B cell (primary cell): Measurements from ENCODE around the gene CLVS2.

ENCODE experiments used
- EZH2 ChIP-seq: IDR thresholded peaks from 2 replicates; pipeline ENCODE4 v1.6.1; 2012; ENCODE audit warnings: borderline replicate concordance, low read depth, mild to moderate bottlenecking, moderate library complexity, low read length; ENCODE audit not compliant: insufficient read depth, poor library complexity, severe bottlenecking
- TF ChIP-seq, protein P1 (sequence below): fragments of 200-600 bp; IDR thresholded peaks from one replicate; pipeline ENCODE4 v1.8.0; 2022; ENCODE audit warnings: antibody characterized with exemption, mild to moderate bottlenecking

DNA sequence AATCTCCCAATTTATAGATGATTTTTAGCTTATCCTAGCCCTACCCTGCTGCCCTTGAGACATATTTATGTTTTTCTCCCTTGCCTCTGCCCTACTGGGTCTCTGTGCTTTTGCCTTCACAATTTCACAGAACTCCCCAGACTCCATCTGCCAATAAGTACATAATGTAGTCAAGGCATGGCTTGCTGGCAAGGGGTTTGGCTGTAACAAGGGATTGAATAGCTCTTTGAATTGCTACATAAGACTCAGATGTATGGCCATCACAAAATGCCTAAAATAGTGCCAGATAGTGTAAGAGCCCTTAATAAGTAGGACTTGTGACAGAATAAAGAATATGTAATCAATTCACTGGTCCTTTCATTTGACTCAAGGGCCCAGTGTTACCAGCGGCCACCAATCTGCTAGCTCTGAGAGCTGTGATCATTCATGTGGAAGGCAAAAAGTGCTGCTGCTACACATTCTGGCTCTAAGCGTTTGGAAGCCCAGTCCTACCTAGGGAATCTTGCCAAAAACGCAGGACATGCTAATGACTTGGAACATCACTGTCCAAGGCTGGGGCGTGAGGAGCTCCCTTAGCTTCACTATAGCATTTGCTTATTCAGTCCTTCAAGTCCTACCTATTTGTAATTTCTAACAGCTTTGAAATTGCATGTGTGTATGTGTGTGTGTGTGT, 20.5 kb downstream of the CLVS2 start:
- TF ChIP-seq, protein P1, sequence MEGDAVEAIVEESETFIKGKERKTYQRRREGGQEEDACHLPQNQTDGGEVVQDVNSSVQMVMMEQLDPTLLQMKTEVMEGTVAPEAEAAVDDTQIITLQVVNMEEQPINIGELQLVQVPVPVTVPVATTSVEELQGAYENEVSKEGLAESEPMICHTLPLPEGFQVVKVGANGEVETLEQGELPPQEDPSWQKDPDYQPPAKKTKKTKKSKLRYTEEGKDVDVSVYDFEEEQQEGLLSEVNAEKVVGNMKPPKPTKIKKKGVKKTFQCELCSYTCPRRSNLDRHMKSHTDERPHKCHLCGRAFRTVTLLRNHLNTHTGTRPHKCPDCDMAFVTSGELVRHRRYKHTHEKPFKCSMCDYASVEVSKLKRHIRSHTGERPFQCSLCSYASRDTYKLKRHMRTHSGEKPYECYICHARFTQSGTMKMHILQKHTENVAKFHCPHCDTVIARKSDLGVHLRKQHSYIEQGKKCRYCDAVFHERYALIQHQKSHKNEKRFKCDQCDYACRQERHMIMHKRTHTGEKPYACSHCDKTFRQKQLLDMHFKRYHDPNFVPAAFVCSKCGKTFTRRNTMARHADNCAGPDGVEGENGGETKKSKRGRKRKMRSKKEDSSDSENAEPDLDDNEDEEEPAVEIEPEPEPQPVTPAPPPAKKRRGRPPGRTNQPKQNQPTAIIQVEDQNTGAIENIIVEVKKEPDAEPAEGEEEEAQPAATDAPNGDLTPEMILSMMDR = no peak
- no peak for TF ChIP-seq EZH2
